AML-193 (cell line): ENCODE results near the gene PLEKHM3.

ENCODE experiments used
- DNase-seq, 2 experiments: peaks; one replicate each; lab custom pipeline; 2025; lab: John Stamatoyannopoulos, UW

PLEKHM3 gene

DNA sequence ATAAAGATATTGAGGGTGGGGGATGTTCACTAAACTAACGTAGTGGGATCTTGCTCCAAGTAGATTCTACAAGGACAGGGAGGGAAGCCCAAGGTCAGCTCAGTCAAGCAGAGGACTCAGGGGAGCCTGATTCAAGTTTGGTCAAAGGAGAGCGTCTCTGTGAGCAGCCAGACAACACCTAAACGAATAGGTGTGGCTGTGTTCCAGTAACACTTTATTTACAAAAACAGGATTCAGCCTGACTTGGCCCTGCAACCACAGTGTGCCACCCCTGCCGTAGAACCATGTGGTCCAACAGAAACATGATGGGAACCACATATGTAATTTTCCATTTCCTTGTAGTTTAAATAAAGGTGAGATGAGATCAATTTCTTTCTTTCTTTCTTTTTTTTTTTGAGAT is 237.5 kb downstream of the PLEKHM3 start:
- no peak for DNase-seq

DNA sequence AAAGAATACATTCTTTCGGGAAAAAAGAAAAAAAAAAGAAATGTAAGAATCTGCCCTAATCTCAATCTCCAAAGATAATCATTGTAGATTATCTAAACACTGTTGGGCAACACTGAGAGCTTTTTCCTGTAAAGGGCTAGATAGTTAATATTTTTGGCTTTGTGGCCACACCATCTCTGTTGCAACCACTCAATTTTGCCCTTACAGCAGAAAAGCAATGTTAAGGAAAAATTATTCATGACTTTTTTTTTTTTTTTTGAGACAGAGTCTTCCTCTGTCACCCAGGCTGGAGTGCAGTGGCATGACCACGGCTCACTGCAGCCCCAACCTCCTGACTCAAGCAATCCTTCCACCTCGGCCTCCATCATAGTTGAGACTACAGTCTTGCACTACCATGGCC is 238.3 kb downstream of the PLEKHM3 start:
- DNase-seq: peak; percentile 80 to 82

DNA sequence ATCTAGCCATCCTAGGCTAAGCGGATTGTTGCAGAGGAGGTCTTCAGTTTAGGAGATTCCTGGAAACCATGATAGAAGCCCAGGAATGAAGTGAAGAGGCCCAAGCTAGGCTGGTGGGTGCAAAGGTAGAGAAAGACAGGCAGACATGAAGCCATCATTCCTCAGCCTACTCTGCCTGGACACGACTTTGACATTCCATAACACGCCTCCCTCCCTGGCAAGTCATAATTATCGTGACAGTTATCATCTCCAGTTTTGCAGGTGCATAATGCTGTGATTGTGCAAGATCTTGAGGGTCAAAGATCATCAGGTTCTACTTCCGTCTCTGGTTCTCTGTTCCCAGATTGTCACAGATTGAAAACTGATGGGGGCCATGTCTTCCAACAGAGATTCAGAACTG is 240.4 kb downstream of the PLEKHM3 start:
- DNase-seq: no peak

DNA sequence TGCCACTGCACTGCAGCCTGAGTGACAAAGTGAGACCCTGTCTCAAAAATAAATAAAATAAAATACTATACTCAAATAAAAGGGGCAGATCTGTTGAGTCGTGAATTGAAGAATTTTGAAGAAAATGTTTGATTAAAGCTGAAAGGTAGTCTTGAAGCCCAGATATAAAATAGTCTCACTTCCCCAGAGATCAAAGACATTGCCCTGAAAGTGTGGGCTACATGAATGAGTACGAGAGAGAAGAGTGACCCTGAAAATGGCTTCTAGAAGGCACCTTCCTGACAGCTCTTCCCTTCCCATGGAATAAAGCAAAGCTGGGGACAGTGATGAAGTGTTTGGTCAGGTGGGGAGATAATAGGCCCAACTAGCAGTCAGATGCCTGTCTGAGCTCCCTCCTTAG is 241.8 kb downstream of the PLEKHM3 start:
- DNase-seq: no peak

DNA sequence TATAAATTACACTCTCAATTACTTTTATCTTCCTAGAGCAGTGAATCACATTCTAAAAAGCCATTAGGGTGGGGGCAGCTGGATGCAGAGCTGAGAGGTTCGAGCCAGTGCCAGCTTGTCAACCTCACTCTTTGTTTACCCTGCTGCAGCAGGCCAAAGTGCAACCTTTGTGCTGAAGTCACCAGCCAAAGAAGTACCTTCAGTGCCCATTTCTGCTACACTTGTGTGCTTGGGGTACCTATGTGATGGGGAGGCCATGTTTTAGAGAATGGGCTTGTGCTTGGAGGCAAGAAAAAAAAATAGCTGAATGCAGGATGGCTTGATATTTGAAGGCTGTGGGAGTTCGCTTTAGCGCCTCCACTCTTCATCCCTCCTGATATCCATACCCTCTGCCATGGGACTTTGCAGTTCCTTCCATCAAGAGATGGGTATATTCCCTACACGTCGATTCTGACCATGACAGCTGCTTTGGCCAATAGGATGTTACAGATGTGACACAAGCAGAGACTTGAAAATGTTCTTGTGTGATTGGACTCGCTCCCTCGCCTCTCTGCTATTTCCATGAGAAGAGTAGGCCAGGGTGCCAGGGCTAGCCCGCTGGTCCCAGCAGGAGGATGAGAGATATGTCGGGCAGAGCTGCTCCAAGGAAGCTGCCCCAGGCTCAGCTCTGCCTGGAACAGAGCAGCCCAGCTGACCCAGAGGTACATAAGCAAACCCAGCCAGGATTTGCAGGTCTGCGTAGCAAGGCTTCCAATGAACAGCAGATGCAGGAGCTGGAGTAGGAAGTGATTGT is 242.9 kb downstream of the PLEKHM3 start:
- DNase-seq: no peak

DNA sequence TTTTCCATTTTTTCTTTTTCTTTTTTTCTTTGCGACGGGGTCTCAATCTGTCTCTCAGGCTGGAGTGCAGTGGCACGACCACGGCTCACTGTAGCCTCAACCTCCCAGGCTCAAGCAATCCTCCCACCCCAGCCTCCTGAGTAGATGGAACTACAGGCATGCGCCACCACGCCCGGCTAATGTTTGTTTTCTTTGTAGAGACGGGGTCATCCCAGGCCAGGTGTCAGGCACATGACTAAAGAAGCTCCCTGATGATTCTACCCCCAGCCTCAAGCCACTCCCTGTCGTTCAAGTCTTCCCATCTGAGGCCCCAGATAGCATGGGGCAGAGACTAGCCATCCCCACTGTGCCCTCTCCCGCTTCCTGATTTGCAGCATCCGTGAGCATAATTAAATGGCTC is 245.8 kb downstream of the PLEKHM3 start:
- no peak for DNase-seq

DNA sequence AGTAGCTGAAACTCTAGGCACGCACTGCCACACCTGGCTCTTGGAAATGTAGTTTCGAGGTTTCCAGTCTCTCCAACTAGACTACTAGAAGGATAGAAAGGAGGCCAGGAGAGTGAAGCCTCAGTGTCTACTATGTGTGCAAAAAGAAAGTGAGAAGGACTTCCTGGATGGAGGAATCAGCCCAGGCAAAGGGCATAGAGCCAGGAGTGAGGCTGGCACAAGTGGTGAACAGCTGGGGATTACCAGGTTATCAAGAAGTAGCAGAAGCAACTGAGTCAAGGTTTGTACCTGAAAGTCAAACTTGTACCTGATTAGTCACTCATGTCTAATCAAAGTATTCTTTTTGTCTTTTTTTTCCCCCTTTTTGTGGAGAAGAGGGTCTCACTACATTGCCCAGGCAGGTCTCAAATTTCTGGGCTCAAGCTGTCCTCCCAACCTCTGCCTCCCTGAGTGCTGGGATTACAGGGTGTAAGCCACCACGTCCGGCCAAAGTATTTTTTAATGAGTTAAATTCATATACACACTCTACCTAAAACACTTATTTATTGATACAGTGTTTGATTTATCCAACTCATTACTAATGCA is 246.9 kb downstream of the PLEKHM3 start:
- DNase-seq: no peak

DNA sequence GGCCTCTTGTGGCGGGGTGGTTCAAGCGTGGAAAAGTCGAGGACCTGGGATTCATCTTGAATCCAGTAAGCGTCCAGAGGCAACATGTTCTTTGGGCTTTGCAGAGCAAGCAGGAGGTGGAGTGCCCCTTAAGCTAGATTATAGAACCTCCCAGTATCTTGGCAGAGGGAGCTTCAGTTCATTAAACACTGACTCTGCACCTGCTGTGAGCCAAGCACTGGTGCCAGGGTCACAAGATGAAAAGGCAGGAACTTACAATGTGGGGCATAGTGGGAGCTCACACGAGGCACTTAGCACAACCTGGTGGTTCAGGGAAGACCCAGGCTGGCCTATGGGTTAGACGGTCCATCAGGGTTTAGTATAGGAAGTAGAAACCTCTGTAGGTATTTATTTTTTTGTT is 248.2 kb downstream of the PLEKHM3 start:
- DNase-seq: no peak

DNA sequence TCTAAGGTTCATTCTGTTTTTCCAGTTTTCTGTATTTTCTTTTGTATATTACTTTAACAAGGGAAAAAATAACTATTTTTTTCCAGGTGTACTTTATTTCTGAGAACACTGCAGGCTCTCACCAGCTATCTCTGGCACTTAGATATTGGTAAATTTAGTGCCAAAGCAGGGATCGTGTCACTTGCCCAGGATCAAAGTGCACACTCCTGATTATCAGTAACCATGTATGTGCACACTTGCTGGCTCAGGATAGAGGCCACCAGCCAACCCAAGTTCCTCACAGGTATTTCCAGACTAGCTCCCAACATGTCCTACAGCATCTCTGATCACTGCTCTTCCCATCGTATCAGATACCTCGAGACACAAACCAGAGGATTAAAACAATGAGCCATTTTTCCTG is 249.9 kb downstream of the PLEKHM3 start:
- DNase-seq: no peak

DNA sequence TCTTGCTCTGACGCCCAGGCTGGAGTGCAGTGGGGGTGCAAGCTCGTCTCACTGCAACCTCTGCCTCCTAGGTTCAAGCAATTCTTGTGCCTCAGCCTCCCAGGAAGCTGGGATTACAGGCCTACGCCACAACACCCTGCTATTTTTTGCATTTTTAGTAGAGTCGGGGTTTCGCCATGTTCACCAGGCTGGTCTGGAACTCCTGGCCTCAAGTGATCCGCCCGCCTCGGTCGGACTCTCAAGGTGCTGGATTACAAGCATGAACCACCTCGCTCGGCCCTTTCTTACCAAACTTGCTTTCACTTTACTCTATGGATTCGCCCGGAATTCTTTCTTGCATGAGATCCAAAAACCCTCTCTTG is 252.5 kb downstream of the PLEKHM3 start:
- no peak for DNase-seq

DNA sequence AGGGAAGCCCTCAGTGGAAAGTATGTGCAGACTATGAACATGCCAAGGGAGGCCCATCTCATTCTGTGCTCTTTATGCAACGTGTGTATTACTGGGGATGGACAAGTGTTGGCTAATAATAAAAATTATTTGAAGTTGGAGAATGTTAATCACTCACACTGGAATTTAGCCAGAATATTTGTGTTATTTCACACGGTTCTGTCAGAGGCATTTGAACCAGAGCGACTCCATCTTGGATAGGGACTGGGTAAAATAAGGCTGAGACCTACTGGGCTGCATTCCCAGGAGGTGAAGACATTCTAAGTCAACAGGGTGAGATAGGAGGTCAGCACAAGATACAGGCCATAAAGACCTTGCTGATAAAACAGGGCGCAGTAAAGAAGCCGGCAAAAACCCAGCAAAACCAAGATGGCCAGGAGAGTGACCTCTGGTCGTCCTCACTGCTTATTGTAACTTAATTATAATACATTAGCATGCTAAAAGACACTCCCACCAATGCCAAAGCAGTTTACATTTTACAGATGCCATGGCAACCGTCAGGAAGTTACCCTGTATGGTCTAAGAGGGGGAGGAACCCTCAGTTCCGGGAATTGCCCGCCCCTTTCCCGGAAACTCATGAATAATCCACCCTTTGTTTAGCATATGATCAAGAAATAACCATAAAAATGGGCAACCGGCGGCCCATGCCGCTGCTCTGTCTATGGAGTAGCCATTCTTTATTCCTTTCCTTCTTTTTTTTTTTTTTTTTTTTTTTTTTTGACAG is 253.1 kb downstream of the PLEKHM3 start:
- no peak for DNase-seq

DNA sequence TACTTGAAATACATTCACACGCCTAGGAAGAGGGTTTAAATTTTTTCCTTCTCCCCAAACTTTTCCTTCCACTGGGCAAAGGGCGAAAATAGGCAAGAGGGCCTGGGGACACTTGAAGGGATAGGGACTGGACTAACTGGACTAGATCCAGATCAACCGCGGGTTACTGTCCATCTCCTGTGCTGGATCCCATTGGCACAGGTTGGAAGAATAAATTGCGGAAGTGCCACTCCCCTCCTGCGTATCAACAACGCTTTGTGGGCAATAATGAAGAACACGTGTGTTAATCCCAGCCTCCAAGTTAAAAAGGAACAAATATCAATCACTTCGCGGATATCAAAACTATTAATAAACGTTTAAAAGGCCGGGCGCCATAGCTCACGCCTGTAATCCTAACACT is 253.9 kb downstream of the PLEKHM3 start:
- DNase-seq: no peak
